HG03354 (cell line): ENCODE measurements around the gene AGPAT4.
"Not testable (repeated sequence)": the region's sequence is repeated elsewhere in the genome, so short reads cannot be mapped to it uniquely, and the experiment has no call there.

Experiments
- ATAC-seq: cut with Tn5 transposase; IDR thresholded peaks from one replicate; pipeline ENCODE4 v1.9.1; 2021; ENCODE audit warnings: mild to moderate bottlenecking; ENCODE audit not compliant: unreplicated experiment, poor library complexity, severe bottlenecking

The AGPAT4 gene

GRCh38 chr6:161232467-161232866 is 41.4 kb downstream of the AGPAT4 start:
- no peak for ATAC-seq

DNA sequence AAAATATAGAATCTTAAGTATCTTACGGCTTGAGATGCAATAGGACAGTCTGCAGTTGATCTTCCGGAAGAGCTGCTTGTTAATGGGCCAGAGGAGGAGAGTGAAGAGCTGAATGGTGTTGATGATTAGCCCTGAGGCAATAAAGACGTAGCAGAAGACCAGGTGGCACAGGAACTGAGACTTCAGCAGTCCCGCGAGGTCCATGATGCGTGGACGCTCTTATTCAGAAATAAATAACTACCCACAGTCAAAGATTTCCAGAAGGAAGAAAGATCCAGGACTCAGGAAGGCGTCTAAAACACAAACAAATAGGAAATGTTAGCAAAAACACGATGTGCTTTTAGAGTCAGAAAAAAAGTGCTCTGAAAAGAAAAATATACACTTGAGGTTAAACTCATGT is 41.9 kb downstream of the AGPAT4 start:
- no peak for ATAC-seq

GRCh38 chr6:161230339-161230738 is 43.5 kb downstream of the AGPAT4 start:
- ATAC-seq: no peak

GRCh38 chr6:161228921-161229591 is 44.8 kb downstream of the AGPAT4 start:
- ATAC-seq: peak; percentile 53

DNA sequence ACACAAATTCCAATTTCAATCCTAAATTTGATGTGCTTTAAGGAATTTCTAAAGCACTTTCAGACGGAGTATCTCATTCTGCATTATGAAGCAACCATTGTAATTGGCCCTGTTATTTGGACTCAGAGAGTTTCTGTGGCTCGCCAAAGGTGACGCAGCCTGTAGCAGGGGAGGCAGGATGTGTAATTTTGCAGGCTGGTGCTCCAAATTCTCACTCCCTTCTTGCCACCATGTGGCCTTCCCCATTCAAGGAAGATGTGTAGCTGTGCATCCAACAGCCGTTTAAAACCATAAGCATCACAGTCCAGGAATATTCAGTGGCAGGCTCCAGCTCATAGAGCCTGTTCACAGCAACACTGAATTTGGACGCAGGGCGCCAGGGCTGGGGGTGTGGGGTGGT is 45.8 kb downstream of the AGPAT4 start:
- ATAC-seq: no peak

- peak; percentile 10 for ATAC-seq
These were observed 46.6 kb downstream of the AGPAT4 start for GRCh38 chr6:161227004-161227960.

GRCh38 chr6:161226009-161226964 is 47.6 kb downstream of the AGPAT4 start:
- ATAC-seq: peak; percentile 40

- no peak for ATAC-seq
These were observed 48.2 kb downstream of the AGPAT4 start for GRCh38 chr6:161225681-161226008.

- not testable (repeated sequence) for ATAC-seq
These were observed 48.7 kb downstream of the AGPAT4 start for GRCh38 chr6:161224951-161225680.

- no peak for ATAC-seq
These were observed 50.2 kb downstream of the AGPAT4 start for GRCh38 chr6:161223646-161224045.

DNA sequence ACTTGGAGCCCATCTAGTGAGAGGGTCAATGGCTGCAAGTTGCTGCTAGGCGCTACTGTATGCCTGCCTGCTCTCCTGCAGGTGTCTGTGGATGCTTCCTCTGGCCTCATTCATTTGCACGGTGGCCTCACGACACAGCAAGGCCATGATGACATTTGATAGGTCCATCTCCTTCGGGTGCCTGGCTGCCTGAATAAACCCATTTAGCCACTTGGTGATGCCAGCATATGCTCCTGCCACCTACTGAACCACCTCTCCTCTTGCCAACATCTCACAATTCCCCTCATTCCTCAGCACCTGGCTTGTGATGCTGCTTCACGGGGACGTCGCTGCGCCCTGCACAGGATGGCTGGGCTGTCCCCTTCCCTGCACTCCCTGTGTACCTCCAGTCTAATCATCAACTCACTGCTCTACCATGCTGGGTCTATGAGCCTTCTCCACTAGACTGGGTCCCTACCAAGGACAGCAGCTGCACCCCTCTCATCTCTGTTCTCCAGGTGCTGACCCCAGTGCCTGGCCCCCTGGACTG is 51.1 kb downstream of the AGPAT4 start:
- no peak for ATAC-seq

- no peak for ATAC-seq
These were observed 53.5 kb downstream of the AGPAT4 start for GRCh38 chr6:161220346-161220745.

- no peak for ATAC-seq
These were observed 54.2 kb downstream of the AGPAT4 start for GRCh38 chr6:161219680-161220079.

DNA sequence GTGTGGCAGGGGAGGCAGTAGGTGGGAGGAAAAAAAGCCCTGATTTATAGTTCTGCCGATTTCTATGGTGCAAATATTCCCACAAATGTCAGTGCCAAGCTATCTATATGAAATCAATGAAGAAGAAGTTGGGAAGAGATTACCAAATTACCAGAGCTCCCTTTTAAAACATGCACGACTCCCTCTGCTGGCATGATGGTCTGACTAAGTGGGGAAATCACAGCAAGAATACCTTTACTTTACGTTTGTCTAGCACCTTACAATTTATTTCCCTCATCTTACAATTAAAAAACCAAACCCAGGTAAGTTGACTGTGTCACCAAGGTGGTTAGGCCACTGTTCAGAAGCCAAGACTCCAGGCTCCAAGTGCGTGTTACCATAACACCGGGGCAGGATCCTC is 55.6 kb downstream of the AGPAT4 start:
- no peak for ATAC-seq

GRCh38 chr6:161217628-161218027 is 56.2 kb downstream of the AGPAT4 start:
- ATAC-seq: no peak

- no peak for ATAC-seq
These were observed 57.1 kb downstream of the AGPAT4 start for GRCh38 chr6:161216616-161217205.

DNA sequence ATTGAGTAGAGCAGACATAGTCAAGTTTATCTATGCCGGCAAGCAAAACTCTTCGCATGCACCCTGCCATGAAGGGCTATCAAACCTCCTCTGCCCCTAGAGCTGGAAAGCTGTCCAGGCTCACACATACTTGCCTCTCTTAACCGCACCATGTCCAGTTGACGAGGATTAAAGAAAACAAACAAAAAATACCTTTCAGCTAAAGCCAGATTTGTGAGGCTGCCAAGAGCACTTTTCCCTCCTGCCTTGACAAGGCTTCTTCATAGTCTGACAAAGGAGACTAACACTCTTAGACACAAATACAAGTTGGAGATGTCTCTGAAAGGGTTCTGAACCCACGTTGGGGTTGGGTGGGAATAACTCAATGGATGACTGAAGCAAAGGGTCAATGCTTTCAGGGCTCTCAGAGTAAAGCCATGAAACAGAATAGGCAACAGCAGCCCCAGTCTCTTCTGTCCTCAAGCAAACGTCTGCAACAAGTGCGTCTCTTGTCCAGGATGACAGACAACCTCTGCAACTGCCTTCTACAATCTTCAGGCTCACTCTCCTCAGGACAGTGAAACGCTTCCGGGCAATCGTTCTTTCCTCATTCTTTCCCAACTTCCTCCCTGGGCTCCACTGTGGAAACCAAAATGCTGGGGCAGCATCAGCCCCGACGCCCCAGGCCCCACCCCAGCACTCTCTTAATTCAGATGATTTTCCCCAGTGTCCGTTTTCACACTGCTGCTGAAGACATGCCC is 57.8 kb downstream of the AGPAT4 start:
- ATAC-seq: no peak

- no peak for ATAC-seq
These were observed 58.7 kb downstream of the AGPAT4 start for GRCh38 chr6:161215193-161215592.
